ENCODE results near the gene RORC.
A peak's percentile ranks its signal among the peaks of the same experiment; 100 is the strongest.
"Not testable (repeated sequence)": the region's sequence is repeated elsewhere in the genome, so short reads cannot be mapped to it uniquely, and the experiment has no call there.

RORC gene

DNA sequence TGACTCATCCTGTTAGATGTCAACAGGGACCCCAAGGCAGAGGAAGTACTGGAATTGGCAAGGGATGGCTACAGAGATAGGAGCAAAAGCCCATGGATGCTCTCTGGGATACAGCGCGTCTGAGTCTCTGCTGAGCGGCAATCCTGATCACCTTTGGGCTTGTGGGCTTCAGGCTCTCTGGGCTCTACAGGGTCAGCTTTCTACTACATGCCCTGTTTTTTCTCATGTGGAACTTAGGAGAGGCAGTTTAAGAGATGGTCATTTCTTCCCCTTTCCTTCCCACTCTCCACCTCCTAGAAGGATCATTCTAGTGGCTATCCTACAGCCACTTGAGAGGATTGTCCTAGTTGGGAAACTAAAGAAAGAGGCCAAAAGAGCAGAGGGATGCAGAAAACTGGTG, 27.7 kb downstream of the RORC start:
- DNase-seq = no peak

DNA sequence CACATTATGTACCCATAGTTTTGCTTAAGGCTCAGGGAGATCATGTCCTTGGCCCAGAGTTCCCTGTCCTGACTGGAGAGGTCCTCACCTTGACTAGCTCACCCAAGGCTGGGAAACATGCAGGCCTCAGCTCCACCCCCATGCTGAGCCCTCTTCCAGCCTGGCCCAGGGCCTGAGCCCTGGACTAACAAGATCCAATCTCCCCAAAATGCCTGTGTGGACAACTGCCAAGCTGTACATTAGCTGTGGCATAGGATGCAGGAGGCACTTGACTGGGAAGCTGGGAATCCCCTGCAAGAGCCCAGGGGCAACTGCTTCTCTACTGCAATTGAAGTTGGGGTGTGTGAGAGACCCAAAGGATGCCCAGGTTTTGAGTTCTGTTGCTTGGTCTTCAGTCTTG, 28.4 kb downstream of the RORC start:
- DNase-seq = no peak

DNA sequence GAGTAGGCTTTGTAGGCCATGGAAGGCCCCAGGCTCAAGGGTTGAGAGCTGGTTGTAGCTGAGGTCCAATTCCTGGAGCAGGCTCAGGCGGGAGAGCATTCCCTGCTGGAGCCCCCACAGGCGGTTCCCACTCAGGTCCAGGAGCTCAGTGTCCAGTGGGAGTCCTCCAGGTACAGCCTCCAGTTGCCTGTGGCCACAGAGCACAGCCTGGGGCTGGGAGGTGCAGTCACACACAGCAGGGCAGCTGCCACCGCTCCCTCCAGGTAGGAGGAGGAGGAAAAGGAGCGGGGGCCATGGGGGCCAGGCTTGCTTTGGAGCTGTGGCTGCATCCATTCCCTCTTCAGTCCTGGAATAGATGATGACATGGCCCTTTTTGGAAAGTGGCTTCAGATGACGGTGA, 29.2 kb downstream of the RORC start:
- no peak for DNase-seq

DNA sequence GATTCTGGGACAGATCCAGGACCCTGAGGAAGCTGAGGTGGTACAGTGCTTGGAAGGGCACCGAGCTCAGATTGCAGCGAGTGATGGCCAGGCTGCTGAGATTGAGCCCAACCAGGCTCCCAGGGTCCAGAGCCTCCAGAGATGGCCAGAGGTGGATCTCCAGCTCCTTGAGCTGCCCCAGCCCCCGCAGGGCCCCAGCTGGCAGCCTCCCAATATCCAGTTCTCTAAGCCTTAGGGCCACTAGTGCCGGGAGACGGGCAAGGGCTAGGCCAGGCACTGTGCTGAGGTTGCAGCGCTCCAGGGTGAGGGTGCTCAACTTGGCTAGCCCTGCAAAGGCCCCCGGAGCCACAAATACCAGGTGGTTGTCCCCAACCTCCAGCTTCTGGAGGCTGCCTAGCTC, 29.8 kb downstream of the RORC start:
- DNase-seq = no peak

DNA sequence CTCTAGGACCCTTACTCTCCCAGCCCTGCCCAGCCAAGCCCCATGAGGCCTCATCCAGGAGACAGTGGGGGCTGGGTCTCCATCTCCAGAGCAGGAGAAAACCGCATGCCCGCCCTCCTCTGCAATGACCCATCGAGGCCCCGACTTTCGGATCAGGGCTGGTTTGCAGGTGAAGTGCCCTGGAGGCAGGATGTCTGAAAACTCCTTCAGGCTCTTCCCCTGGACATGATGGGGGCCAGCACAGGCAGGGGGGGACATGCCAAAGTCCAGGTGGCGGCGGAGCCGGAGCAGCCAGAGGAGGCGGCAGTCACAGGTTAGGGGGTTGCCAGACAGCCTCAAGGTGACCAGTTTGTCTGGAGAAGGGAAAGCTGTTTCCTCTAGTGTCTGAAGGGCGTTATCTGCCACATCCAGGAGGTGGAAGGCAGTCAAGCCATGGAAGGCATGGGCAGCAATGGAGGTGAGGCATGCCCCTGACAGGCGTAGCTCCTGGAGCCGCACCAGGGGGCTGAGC, 30.2 kb downstream of the RORC start:
- DNase-seq = no peak

DNA sequence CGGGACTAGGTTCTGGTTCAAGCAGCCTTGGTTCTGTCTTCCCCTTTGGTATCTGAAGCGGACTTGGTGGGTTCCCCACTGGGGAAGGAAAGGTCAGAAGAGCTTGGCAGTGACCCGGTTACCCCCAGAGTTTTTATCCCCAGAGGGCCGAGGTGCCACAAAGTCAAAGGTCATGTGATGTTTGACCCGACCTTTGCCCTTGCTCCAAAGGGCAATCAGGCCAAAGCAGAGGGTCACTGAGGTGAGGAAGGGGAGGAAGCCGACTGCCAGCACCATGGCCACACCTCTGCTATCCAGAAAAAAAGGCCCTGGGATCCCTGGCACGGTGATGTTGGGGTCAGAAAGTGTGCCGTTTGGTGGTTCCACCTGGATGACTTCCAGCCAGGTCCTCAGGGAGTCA, 30.8 kb downstream of the RORC start:
- no peak for DNase-seq

DNA sequence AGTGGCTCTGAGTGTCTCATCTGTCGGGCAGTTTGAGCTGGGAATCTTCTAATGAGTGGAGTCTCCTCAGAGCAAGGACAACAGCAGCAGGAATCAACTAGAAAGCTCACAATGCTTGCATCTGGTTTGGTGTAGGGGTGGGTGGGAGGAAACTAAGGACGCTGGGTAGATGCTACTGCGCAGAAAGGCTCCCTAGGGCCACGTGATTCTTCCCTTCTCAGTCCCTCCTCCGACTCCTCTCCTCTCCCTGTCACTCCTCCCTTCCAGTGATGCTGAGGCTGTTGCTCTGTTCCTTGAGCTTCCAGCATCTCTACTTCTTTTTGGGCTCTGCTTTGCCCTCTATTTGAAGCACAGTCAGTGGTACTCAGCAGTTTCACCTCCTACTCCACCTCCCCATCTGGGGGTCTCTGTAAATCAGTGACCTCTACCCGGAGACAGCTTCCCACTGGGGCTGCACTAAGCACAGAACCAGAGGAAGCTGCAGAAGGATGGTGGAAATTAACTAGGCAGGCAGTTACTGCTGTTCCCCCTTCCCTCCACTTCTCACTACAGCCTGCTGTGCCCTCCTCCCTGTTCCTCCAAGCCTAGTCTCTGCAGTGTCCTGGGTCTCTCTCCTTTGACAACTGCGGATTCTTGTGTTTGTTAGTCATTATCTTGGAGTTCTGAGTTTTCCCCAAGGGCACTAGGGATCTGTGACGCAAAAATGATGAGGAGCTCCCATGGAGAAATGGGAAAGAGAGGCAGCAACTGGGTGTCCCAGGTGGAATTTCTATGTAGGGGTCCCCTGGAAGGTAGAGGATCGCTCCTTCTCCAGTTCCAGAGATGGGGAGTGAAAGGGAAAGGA, 32.2 kb downstream of the RORC start:
- DNase-seq = no peak

DNA sequence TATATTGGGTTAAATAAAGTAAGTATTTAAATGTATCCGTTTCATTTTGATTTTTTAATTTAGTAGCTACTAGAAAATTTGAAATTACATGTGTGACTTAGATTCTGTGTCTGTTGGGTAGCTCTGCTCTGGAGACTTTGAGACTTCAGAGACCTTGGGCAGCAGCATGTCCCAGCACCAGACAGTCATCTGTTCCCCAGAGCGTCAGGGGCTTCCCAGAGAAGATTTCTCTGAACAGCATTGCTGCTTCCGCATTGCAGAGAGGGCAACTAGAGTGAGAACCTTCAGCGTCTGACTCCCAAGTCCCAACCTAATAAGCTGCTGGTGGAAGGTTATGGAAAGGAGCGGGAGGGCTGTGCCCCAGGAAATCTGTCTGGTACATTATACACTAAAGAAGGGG, 33.0 kb downstream of the RORC start:
- DNase-seq = no peak

DNA sequence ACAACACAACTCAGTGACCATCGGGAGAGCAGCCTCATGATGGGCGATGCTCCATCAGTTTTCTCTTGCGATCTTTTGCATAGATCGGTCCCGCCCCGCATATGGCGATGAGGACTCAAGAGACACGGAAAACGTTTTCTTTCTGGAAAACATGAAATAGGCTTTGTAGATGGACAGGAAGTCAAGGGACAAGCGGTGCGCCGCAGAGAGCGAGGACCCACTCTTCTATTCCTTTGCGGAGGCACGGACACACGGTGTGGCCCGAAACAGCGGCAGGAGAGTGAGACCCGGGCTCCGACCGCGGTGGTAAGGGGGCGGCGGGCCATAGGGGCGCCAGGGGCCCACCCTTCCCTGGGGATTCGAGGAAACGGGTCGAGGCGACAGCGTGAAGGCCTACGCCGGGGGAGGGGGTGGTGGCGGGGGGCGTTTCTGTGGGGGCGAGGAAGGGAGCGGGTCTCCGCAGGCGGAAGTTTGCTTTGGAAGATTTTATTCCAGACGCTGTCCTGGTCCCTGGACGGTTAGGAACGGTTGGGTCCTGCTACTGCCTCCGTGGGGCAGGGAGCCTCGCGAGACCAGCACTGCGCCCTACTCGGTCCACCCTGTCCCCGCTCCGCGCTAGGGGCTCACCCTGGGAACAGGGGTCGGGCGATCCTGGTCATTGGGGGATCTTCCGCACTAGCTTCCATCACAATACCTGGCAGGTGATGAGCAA, 40.5 kb downstream of the RORC start:
- peak; percentile 79 for DNase-seq

DNA sequence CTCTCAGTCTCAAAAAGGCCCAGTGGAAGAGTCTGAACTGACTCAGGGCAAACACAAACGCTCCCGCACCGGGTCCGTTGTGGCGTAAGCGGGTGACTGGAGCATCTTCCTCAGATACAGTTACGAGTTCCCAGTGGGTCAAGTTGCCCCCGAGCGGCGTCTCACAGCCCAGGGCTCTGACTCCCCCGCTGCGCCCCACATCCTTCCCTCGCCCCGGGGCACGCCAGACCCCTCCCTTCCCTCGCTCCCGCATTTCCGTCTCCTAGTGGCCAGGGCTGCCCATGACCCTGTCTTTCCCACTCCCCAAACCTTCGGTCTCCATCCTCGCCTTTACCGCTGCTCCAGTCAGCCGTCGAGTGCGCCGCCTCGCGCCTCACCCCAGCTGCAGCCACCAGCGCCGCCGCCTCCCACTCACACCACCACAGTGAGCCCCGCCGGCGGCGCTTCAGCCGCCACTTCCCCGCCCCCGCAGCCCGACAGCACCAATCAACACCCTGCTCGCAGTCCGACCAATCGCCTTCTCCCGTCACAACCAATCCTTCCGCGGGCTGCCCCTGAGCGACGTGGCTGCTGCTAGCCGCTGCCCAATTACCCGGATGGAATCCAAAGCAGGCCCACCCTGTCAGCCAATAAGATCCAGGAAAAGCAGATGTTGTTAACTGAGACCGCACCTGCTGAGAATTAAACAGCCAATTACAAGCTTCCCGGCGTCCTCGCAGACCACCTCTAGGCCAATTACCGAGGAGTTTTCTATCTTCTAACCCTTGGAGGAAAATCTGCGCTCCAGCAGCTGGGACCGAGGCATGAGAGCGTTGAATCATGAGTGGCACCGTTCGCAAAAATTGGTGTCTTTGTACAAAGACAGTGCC, 41.3 kb downstream of the RORC start, which contains the start of gene TDRKH:
TSS of gene TDRKH (minus strand) at position 430 of the 869 bp plus-strand sequence. CDS start 7,478 bp downstream, outside the sequence.
- peak; percentile 99 for DNase-seq

DNA sequence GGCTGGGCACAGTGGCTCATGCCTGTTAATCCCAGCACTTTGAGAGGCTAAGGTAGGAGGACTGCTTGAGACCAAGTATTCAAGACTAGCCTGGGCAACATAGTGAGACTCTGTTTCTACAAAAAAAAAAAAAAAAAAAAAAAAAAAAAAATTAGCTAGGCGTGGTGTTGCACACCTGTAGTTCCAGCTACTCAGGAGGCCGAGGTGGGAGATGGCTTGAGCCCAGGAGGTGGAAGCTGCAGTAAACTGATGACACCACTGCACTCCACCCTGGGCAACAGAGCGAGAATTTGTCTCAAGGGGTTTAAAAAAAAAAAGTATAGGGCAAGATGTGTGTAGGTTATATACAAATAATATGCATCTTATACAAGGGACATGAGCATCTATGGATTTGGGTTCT, 43.9 kb downstream of the RORC start:
- no peak for DNase-seq

DNA sequence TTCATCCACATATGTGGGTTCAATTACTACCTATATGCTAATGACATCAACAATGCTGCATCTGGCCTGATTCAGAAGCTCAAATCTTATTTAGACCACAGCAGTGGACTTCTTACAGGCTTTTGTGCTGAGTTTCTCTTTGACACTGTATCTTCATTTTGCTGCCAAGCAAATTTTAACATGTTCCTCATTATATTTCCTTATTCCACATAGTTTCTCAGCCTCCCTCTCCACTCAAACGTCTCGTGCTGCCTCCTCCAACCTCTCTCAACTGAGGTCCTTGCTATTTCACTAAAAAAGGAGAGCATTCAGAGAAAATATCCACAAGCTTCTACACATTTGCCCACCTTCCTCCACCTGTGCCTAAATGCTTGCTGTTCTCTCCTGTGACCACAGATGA, 47.8 kb downstream of the RORC start:
- DNase-seq = no peak

DNA sequence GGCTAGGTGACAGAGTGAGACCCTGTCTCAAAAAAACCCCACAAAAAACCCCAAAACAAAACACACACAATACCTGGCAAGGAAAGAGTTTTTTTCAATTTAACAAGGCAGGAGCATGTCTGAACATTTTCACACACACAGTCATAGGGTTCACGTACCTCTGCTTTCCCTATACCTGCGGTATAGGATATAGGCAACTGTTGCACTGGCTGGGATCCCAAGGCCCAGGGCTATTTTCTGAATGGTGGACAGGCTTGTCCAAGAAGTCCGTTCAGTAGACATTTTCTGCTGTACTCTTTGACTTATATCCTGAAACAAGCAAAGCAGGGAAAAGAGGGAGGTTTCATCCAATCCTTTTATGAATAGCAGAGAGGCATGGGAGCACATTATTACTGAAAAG, 48.9 kb downstream of the RORC start:
- DNase-seq = no peak

DNA sequence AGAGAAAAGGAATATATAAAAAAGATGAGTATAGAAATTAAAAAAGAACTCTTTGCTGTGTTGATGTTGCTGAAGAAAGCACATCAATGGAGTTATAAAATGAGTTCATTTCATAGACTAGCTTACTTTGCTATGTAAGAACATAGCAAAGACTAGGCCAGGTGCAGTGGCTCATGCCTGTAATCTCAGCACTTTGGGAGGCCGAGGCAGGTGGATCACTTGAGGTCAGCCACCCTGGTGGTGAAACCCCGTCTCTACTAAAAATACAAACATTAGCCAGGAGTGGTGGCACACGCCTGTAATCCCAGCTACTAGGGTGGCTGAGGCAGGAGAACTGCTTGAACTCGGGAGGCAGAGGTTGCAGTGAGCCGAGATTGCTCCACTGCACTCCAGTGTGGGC, 49.6 kb downstream of the RORC start:
- DNase-seq = not testable (repeated sequence)

DNA sequence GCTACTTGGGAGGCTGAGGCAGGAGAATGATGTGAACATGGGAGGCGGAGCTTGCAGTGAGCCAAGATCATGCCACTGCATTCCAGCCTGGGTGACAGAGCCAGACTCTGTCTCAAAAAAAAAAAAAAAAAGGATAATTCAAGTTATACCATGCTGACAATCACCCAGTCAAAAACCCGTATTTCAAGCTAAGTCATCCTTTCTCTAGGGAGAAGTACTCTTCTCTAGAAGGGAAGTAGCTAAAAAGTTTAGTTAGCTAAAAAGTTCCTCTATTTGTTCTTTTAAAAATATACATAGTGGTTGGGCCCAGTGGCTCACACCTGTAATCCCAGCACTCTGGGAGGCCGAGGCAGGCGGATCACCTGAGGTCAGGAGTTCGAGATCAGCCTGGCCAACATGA, 50.9 kb downstream of the RORC start:
- DNase-seq = not testable (repeated sequence)

DNA sequence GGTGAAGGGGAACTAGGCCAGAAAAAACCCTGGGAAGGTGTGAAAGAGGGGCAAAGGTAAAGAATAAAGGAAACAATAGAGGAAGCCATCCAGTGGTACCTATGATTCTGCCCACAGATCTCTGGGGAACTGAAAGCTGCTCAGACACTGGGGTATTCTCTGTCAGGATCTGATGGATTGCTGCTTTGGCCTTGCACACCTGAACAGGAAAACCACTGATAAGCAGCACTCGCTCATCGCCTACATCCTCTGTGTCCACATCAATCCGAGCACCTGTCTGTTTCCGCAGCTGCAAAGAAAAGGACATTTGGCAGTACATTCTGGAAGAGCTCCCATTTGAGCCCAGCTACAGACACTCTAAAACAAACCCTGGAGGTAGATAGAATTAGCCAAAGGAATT, 51.8 kb downstream of the RORC start:
- no peak for DNase-seq

DNA sequence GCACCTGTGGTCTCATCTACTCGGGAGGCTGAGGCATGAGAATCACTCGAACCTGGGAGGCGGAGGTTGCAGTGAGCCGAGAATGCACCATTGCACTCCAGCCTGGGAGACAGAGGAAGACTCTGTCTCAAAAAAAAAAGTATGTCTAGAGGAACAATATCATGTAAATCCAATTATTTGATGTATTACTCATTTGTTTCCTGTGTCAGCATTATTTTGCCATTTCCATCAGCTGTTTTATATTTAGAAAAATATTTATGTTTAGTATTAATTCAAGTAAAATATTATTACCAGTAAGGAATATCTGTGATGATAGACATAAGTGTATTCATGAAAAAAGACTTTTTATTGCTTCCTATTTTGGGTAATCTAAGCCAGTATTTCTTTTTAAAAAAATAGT, 54.3 kb downstream of the RORC start:
- DNase-seq = no peak

DNA sequence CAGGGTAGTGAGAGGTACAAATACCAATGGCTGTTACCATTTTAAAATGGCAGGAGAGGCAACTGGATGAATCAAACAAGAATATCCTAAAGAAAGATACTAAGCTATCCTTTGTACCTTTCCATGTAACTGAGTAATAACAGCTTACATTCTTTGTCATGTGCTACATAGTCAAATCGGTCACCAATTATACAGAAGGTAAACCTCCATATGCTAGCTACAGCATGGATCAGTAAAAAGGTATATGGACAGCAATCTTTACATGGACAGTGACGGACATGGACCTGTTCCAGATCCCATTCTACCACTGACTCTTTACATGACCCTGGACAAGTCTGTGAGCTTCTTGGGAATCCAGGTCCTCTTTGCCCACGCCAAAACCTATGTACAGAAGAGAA, 54.9 kb downstream of the RORC start:
- no peak for DNase-seq

DNA sequence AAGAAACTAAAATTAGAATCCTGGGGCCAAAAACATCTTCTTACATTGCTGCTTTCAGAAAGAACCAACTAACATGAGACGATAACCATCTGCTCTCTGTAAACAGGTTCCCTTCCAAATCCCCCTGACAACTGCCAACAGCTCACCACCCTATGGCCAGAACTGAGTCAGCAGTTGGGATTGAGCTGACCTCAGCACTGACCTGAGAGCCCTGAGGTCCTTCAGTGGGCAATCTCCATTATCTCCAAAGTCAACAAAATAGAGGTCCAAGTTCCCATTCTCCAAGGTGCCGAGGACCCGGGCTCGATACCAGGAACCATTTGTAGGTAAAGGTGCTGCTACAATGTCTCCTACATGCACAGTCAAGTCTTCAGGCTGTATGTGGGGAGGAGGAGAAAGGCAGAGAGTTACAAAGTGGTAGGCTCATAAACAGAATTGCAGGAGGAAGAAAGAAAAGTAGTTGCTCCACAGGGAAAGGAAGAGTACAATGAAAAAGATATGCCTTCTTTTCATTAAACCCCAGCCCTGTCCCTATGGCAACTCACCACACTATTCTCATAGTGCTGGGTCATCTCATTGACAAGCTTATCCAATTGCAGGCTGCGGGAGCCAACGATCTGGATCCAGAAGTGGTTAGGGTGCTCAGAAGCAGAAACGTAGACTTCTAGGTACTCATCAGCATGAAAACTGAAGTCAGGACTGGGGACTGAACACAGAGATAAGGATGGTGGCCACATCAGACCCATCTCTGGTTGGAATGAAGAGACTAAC, 55.5 kb downstream of the RORC start:
- DNase-seq = no peak

DNA sequence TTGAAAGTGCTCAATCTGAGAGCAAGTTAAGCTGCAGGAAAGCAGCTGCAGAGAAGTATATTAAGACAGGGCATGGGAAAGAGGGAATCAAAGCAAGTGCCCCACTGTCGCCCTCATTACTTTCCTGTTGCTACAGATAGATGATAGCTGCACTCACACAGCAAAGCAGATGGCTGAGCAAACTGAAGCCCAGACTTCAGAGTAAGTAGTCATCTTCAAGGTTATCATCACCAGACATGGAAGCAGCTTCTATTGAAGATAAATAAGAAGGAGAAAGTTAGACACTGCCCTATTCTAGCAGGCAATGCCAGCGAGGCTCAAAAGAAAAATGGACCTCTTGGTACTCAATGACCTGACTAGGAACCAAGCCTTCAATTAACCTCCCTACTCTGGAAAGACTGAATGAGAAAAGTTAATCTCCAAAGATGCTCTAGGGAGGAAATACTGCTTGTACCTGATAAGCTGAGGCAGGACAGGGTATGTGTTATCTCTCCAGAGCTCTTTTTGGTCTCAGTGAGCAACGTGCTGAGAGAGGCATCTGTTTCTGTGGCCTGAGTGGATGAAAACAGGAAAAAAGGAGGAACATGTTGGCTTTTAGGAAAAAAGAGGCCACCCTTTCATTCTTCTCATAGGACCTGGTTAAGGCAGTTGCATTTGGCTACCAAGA, 57.2 kb downstream of the RORC start:
- DNase-seq = no peak

DNA sequence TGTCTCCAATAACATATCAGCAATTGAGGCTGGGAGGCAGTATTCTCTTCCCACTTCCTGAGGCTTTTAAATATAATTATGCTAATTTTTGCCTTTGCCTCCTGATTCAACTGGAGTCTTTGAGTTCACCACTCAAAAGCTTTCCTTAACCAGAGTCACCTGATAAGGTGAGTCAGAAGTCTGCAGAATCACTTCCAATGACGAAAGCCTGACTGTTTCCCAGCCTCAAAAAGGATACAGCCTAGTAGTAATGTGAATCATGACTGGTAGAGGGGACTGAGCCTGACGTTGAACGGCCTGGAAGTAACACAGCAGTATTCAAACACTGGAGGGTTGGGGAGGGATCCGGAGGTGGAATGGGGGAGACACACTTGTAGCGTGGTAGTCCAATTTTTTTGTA, 57.9 kb downstream of the RORC start:
- no peak for DNase-seq

DNA sequence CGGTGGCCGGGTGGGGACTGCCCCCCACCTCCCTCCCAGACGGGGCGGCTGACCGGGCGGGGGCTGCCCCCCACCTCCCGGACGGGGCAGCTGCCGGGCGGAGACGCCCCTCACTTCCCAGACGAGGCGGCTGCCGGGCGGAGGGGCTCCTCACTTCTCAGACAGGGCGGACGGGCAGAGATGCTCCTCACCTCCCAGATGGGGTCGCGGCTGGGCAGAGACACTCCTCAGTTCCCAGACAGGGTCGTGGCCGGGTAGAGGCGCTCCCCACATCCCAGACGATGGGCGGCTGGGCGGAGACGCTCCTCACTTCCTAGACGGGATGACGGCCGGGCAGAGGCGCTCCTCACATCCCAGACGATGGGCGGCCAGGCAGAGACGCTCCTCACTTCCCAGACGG, 62.3 kb downstream of the RORC start:
- DNase-seq = peak; percentile 8

All from DMS53 (cell line).